Measurements from ENCODE around the gene HCN1. TPM values are rescaled to one million over a fixed set of nuclear protein-coding genes. Genes with fewer than 3 reads are reported as not detected.

The HCN1 gene
- total RNA-seq, 1 donor from 2014 or later: 1.2 TPM

- no peak for TF ChIP-seq CTCF (conservative IDR thresholded peaks at IDR 0.05)
- no peaks in the 10 kb centered on the region for H3K36me3 Mint-ChIP-seq (ENCODE audit: low read depth)
- DNase-seq (ENCODE audit: low read depth, low spot score): no peak
- H3K27ac Mint-ChIP-seq (ENCODE audit: unreplicated experiment): no peak overlapping the region
- H3K9me3 Mint-ChIP-seq: no peaks in the 10 kb centered on the region
- no peaks in the 10 kb centered on the region for H3K27me3 Mint-ChIP-seq (ENCODE audit: low read depth)
- H3K4me3 Mint-ChIP-seq: no peak overlapping the region
- H3K4me1 Mint-ChIP-seq: no peaks in the 10 kb centered on the region
Measured at GRCh38 chr5:45262061-45262590, 434.1 kb downstream of the HCN1 start.

DNA sequence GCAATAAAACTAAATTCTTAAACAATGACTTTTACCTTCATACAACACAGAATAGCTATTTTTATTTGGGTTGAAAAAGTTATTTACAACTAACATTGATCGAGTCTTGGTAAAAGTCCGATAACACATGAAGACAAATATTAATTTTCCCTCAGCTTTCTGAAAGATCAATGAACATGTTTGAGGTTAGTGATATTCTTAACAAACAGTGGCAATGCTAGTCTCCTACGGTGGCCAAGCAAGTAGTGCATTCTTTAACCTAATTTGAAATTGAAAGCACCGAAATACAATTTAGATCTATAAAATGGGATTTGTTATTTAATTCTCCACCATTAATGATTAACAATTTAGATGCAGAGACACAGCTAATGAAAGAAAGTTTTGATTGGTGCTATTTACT is 435.1 kb downstream of the HCN1 start:
- Mint-ChIP-seq H3K36me3 (ENCODE audit: low read depth) (no peaks in the 10 kb centered on the region), H3K9me3 (no peaks in the 10 kb centered on the region), H3K27ac (ENCODE audit: unreplicated experiment) (no peak overlapping the region), H3K4me1 (no peaks in the 10 kb centered on the region), H3K4me3 (no peak overlapping the region), H3K27me3 (ENCODE audit: low read depth) (no peaks in the 10 kb centered on the region)
- no peak for DNase-seq (ENCODE audit: low read depth, low spot score)
- TF ChIP-seq CTCF (conservative IDR thresholded peaks at IDR 0.05): no peak

GRCh38 chr5:45260292-45260691 is 435.9 kb downstream of the HCN1 start:
- TF ChIP-seq CTCF (conservative IDR thresholded peaks at IDR 0.05): no peak
- no peak for DNase-seq (ENCODE audit: low read depth, low spot score)
- no peaks in the 10 kb centered on the region for H3K4me1 Mint-ChIP-seq
- no peaks in the 10 kb centered on the region for H3K36me3 Mint-ChIP-seq (ENCODE audit: low read depth)
- peaks cover 1% of the 10 kb centered on the region for H3K9me3 Mint-ChIP-seq
- H3K27ac Mint-ChIP-seq (ENCODE audit: unreplicated experiment): no peak overlapping the region
- no peaks in the 10 kb centered on the region for H3K27me3 Mint-ChIP-seq (ENCODE audit: low read depth)
- no peak overlapping the region for H3K4me3 Mint-ChIP-seq

GRCh38 chr5:45252978-45253377 is 443.2 kb downstream of the HCN1 start:
- H3K27me3 Mint-ChIP-seq (ENCODE audit: low read depth): no peaks in the 10 kb centered on the region
- H3K4me3 Mint-ChIP-seq: no peak overlapping the region
- H3K27ac Mint-ChIP-seq (ENCODE audit: unreplicated experiment): no peak overlapping the region
- peaks cover 11% of the 10 kb centered on the region for H3K9me3 Mint-ChIP-seq
- no peak for TF ChIP-seq CTCF (conservative IDR thresholded peaks at IDR 0.05)
- H3K4me1 Mint-ChIP-seq: peaks cover 11% of the 10 kb centered on the region
- H3K36me3 Mint-ChIP-seq (ENCODE audit: low read depth): peaks cover 2% of the 10 kb centered on the region
- DNase-seq (ENCODE audit: low read depth, low spot score): no peak

DNA sequence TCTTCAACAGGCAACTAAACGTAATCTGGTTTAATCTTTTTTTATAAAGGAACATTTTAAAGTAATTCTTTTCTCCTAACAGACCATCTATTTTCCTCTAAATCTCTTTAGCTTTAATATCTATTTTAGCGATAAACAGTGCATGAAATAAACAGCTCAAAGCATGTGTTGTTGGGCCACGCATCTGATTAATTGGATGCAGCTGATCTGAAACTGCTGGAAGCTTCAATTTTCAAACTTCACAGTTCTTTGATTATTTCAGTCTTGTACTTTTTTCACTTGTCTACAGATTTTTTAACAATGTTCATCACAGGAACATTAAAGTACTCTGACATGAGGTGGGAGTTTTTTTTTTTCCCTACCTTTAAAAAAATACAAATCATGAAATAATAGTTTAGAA is 443.6 kb downstream of the HCN1 start:
- no peak overlapping the region for H3K4me3 Mint-ChIP-seq
- H3K4me1 Mint-ChIP-seq: peaks cover 11% of the 10 kb centered on the region
- TF ChIP-seq CTCF (conservative IDR thresholded peaks at IDR 0.05): no peak
- H3K27me3 Mint-ChIP-seq (ENCODE audit: low read depth): no peaks in the 10 kb centered on the region
- H3K27ac Mint-ChIP-seq (ENCODE audit: unreplicated experiment): no peak overlapping the region
- peaks cover 2% of the 10 kb centered on the region for H3K36me3 Mint-ChIP-seq (ENCODE audit: low read depth)
- DNase-seq (ENCODE audit: low read depth, low spot score): no peak
- peaks cover 13% of the 10 kb centered on the region for H3K9me3 Mint-ChIP-seq

Data from neural crest cell (in vitro differentiated cells).